Sigmoid colon (tissue), 4 donors: ENCODE measurements around the gene EXOC6.

Experiments
- POLR2AphosphoS5 ChIP-seq, 4 donors: sonication (generic); formaldehyde crosslinking; IDR thresholded peaks; one replicate each; pipeline ENCODE4 v1.6.1; 2017; ENCODE audit warnings: antibody characterized with exemption in 4 of 4
- TF ChIP-seq, protein P1 (sequence below), 4 experiments: fragments of 450-650 bp in 3 of 4; fragments of 200-600 bp in 1 of 4; IDR thresholded peaks; one replicate each; pipeline ENCODE4 v1.5.1; 2016 to 2019; ENCODE audit warnings: antibody characterized with exemption in 4 of 4, mild to moderate bottlenecking in 3 of 4, moderate library complexity in 2 of 4

GRCh38 chr10:92886334-92886961, 38.1 kb downstream of the EXOC6 start:
- TF ChIP-seq, protein P1, sequence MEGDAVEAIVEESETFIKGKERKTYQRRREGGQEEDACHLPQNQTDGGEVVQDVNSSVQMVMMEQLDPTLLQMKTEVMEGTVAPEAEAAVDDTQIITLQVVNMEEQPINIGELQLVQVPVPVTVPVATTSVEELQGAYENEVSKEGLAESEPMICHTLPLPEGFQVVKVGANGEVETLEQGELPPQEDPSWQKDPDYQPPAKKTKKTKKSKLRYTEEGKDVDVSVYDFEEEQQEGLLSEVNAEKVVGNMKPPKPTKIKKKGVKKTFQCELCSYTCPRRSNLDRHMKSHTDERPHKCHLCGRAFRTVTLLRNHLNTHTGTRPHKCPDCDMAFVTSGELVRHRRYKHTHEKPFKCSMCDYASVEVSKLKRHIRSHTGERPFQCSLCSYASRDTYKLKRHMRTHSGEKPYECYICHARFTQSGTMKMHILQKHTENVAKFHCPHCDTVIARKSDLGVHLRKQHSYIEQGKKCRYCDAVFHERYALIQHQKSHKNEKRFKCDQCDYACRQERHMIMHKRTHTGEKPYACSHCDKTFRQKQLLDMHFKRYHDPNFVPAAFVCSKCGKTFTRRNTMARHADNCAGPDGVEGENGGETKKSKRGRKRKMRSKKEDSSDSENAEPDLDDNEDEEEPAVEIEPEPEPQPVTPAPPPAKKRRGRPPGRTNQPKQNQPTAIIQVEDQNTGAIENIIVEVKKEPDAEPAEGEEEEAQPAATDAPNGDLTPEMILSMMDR (IDR thresholded peaks at IDR 0.05): no peak
- TF ChIP-seq POLR2AphosphoS5 (IDR thresholded peaks at IDR 0.05): no peak
